Measurements from ENCODE around the gene UBAC1. TPM values are rescaled to one million over a fixed set of nuclear protein-coding genes. Genes with fewer than 3 reads are reported as not detected.

Gene UBAC1, protein sequence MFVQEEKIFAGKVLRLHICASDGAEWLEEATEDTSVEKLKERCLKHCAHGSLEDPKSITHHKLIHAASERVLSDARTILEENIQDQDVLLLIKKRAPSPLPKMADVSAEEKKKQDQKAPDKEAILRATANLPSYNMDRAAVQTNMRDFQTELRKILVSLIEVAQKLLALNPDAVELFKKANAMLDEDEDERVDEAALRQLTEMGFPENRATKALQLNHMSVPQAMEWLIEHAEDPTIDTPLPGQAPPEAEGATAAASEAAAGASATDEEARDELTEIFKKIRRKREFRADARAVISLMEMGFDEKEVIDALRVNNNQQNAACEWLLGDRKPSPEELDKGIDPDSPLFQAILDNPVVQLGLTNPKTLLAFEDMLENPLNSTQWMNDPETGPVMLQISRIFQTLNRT
- 60.6 and 62.8 TPM in 2 replicates for total RNA-seq (2014; rRNA removed; shearing (Covaris generic))

DNA sequence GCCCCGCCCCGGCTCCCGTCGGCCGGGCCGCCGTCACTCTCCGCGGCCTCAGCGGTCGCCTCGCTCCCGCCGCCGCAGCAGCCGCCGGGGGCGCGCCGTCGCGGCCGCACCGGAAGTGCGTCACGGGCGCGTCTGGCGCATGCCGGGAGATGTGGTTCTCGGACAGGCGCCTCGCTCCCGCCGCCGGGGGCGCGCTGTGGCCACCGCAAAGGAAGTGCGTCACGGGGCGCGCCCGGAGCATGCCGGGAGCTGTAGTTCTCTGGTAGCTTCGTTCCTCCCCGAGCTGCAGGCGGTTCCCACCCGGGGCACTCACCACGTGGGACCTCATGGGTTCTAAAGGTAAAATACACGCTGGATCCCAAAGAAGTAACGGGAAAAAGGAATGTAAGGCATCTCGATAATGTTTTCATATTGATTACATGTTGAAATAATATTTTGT is at the start of gene UBAC1:
Gene UBAC1, minus strand, starts transcription at position 97 of the 439 bp plus-strand sequence. CDS start 211 bp downstream, outside the sequence.
- no peaks in the 10 kb centered on the region for H3K36me3 ChIP-seq
- H3K9me3 ChIP-seq (replicated peaks), result no peaks in the 10 kb centered on the region
- peaks cover 6% of the 10 kb centered on the region; the same call in 1 of the 2 replicates for H3K27me3 ChIP-seq
- peaks cover 4% of the 10 kb centered on the region; the same call in 1 of the 2 replicates for H3K4me1 ChIP-seq
- peak; percentile 95 to 96 for DNase-seq
- peak within 1 kb of the TSS; percentile 81 for H3K4me3 ChIP-seq
- peak within 1 kb of the TSS; percentile 16; the same call in 1 of the 2 replicates for H3K27ac ChIP-seq

DNA sequence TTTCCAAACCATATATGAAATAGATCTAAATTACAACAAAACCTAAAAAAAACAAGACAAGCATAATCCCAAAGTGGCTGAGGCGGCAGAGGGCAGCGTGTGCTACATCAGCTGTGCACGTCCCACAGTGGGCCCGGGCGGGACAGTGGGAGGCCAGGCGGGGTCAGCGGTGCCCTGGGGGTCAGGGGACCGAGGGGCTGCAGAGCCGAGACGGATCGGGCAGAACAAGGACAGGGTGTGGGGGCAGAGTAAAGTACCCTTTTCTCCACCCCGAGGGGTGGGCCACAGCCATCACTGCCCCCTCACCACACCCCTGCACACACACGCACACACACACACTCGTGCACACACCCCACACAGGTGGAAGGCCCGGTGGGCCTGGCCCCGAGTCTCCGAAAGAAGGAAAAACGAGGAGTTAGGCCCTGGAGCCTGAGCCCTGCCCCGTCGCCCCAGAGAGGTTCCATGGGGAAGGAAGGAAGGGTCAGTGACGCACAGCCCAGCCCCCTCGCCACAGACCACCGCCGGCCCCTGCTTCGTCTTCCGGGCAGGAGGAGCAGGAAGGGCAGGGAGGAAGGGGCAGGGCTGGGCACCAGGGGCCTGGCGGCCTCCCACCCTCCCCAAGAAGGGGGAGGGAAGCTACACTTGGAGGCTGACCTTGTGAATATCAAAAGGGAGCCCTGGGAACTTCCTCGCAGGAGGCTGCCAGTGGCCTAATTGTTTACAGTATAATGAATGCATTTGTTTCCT is 49.6 kb upstream of the UBAC1 start:
- Histone ChIP-seq H3K9me3 (replicated peaks) (no peaks in the 10 kb centered on the region), H3K27me3 (no peaks in the 10 kb centered on the region), H3K36me3 (no peaks in the 10 kb centered on the region), H3K4me1 (peaks cover 9% of the 10 kb centered on the region; the same call in 1 of the 2 replicates), H3K27ac (no peak overlapping the region), H3K4me3 (no peak overlapping the region)
- no peak for DNase-seq

GRCh38 chr9:136010176-136010575 is 49.0 kb upstream of the UBAC1 start:
- Histone ChIP-seq H3K27ac (no peak overlapping the region), H3K4me1 (peaks cover 9% of the 10 kb centered on the region; the same call in 1 of the 2 replicates), H3K36me3 (no peaks in the 10 kb centered on the region), H3K27me3 (no peaks in the 10 kb centered on the region), H3K4me3 (no peak overlapping the region), H3K9me3 (replicated peaks) (no peaks in the 10 kb centered on the region)
- no peak for DNase-seq

DNA sequence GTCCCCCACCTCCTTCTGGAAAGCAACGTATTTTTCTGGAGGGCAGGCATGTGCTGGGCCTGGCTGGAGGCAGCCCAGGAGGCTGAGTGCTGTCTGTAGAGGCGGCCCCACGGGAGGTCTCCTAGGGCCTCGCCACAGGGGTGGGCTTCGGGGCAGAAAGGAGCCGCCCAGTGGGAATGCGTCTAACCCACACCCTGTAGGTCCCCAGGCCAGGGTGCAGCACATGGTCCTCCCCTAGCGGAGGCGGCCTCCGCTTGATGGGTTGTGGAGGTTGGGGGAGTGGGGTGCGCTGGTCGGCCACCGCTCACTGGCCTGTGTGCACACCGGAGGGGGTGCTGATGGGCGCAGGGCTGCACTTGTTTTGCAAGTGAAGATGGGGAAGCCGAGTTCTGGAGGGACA is 48.3 kb upstream of the UBAC1 start:
- no peaks in the 10 kb centered on the region for H3K9me3 ChIP-seq (replicated peaks)
- H3K4me1 ChIP-seq, result peaks cover 9% of the 10 kb centered on the region; the same call in 1 of the 2 replicates
- no peaks in the 10 kb centered on the region for H3K36me3 ChIP-seq
- DNase-seq, result no peak
- H3K27me3 ChIP-seq, result no peaks in the 10 kb centered on the region
- H3K27ac ChIP-seq, result no peak overlapping the region
- H3K4me3 ChIP-seq, result no peak overlapping the region

DNA sequence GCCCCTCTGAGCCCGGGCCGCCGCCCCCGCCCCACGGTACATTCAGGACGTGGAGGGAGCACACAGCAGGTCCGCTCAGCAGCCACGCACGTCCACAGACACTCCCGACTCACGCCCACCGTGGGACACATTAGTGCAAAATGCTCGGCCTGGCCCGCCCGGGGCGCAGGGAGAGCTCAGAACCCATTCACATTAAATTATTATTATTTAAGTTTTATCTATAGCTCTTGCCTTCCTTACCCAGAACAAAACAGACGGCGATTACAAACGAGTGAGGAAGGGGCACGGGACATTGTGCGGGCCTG is 47.5 kb upstream of the UBAC1 start:
- no peaks in the 10 kb centered on the region for H3K36me3 ChIP-seq
- no peak overlapping the region for H3K4me3 ChIP-seq
- DNase-seq, result no peak
- H3K9me3 ChIP-seq (replicated peaks), result no peaks in the 10 kb centered on the region
- no peak overlapping the region for H3K27ac ChIP-seq
- no peaks in the 10 kb centered on the region for H3K27me3 ChIP-seq
- peaks cover 12% of the 10 kb centered on the region for H3K4me1 ChIP-seq

DNA sequence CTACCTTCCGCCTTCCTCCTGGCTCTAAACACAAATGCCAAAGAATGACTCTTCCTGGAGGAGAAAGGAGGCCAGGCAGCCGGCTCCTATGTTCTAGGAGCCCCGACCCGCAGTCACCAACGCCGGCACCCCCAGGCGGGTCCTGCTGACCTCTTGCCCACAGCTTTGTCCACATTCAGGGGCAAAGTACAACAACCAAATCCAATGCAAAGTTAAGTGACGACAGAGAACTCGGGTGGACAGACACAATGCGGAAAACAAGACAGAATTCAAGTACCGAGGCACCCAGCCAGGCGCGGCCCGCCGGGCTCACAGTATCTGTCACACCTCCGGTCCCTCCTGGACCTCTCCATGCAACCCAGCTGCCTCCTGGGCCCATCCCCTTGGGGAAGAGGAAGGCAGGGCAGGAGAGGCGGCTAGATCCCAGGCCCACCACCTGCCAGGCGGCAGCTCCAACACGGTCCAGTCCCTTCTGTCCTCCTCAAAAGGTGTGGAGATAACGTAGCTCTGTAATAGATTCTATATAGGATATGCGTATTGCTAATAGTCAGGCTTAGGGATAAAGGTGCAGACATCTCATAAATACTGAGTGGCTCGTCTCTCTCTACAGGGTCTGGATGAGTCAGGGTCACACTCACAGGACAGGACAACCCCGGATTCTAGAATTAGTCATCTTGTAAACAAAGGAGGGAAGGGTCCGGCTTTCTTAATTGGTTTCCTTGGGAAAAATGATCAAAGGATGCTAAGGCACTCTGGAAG is 46.9 kb upstream of the UBAC1 start:
- H3K4me3 ChIP-seq, result no peak overlapping the region
- no peaks in the 10 kb centered on the region for H3K9me3 ChIP-seq (replicated peaks)
- no peaks in the 10 kb centered on the region for H3K27me3 ChIP-seq
- no peak overlapping the region for H3K27ac ChIP-seq
- no peak for DNase-seq
- H3K4me1 ChIP-seq, result peaks cover 18% of the 10 kb centered on the region
- no peaks in the 10 kb centered on the region for H3K36me3 ChIP-seq

DNA sequence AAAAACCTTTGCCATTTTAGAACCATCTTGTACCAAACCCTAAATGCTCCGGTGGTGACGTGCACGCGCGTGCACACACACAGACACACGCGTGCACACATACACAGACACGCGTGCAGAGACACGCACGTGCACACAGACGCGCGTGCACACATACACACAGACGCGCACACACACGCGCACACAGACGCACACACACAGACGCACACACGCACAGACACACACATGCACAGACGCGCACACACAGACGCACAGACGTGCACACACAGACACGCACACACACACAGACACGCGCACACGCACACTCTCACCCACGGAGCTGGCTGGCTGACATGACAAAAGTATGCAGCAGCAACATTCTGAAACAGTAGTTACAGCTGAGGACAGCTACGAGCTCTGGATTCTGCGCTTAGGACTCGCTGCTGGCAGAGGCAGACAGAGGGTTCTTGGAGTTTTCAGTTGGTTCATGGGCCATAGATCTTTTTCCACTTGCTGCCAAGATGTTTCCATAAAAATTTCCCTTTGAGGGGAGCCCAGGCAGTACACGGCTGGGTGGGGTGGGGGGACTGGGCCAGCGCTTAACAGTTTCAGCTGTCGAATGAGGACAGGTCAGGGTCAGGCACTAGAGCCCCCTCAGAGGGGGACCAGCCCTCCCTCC is 46.2 kb upstream of the UBAC1 start:
- Histone ChIP-seq H3K27ac (no peak overlapping the region), H3K9me3 (replicated peaks) (no peaks in the 10 kb centered on the region), H3K4me3 (no peak overlapping the region), H3K27me3 (no peaks in the 10 kb centered on the region), H3K36me3 (no peaks in the 10 kb centered on the region), H3K4me1 (peaks cover 20% of the 10 kb centered on the region)
- DNase-seq, result no peak

DNA sequence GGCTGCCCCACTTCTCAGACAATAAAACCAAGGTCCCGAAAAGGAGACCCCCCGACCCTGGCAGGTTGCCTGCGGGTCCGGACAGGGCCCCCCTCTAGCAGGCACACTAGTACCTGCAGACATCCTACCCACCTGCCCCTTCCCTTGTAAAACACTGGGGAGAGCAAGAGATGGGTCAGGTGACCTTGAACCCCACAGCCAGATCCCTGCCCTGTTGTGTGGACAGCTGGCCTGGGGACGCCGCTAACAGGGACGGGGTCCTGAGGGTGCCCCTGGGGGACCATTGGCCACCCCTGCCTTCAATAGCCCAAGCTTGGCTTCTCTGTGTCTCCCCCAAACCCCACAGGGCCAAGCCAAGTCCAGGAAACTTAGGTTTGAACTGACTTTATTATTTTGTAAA is 45.0 kb upstream of the UBAC1 start:
- Histone ChIP-seq H3K4me1 (peaks cover 18% of the 10 kb centered on the region), H3K9me3 (replicated peaks) (no peaks in the 10 kb centered on the region)
- no peak for DNase-seq

GRCh38 chr9:136004712-136005111 is 43.5 kb upstream of the UBAC1 start:
- no peak overlapping the region for H3K27ac ChIP-seq
- no peak for DNase-seq
- H3K4me1 ChIP-seq, result peaks cover 18% of the 10 kb centered on the region
- no peaks in the 10 kb centered on the region for H3K27me3 ChIP-seq
- no peaks in the 10 kb centered on the region for H3K36me3 ChIP-seq
- no peak overlapping the region for H3K4me3 ChIP-seq
- H3K9me3 ChIP-seq (replicated peaks), result no peaks in the 10 kb centered on the region

More for the DNA sequence above, 45.0 kb upstream of the UBAC1 start:
- H3K4me3 ChIP-seq, result no peak overlapping the region
- no peaks in the 10 kb centered on the region for H3K36me3 ChIP-seq
- H3K27ac ChIP-seq, result no peak overlapping the region
- H3K27me3 ChIP-seq, result no peaks in the 10 kb centered on the region

- DNase-seq, result no peak
- Histone ChIP-seq H3K36me3 (no peaks in the 10 kb centered on the region), H3K4me3 (no peak overlapping the region), H3K9me3 (replicated peaks) (no peaks in the 10 kb centered on the region), H3K4me1 (peaks cover 18% of the 10 kb centered on the region), H3K27me3 (no peaks in the 10 kb centered on the region), H3K27ac (no peak overlapping the region)
Measured at GRCh38 chr9:136004219-136004618, 43.0 kb upstream of the UBAC1 start.

GRCh38 chr9:136003411-136004218 is 42.4 kb upstream of the UBAC1 start:
- peak in 1 of 2 experiments; percentile 52 for DNase-seq
- H3K9me3 ChIP-seq (replicated peaks), result no peaks in the 10 kb centered on the region
- H3K36me3 ChIP-seq, result no peaks in the 10 kb centered on the region
- no peak overlapping the region for H3K4me3 ChIP-seq
- H3K27me3 ChIP-seq, result no peaks in the 10 kb centered on the region
- no peak overlapping the region for H3K27ac ChIP-seq
- peaks cover 18% of the 10 kb centered on the region for H3K4me1 ChIP-seq

- Histone ChIP-seq H3K9me3 (replicated peaks) (no peaks in the 10 kb centered on the region), H3K27ac (no peak overlapping the region), H3K36me3 (no peaks in the 10 kb centered on the region), H3K4me3 (no peak overlapping the region), H3K4me1 (peaks cover 18% of the 10 kb centered on the region), H3K27me3 (no peaks in the 10 kb centered on the region)
- DNase-seq, result peak; percentile 72 to 78
Measured at GRCh38 chr9:136002881-136003280, 41.7 kb upstream of the UBAC1 start.

DNA sequence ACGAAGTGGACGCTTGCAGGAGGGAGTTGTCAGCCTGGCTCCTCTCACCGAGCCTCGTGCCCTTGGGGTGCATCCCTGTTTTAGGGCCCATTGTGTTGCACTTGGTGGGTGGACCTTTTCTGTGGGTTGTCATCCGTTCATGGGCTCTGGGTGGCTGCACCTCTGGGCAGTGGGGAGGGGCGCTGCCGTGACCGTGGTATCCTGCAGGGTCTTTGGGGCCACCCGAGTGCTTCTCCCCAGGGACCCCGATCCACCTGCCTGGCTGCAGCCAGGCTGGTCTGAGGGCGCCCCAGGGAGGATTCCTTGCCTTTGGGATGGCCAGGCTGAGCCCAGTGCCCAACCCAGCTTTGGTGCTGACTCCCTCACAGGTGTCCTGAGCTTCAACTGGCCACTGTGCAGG is 41.0 kb upstream of the UBAC1 start:
- no peak overlapping the region for H3K27ac ChIP-seq
- H3K27me3 ChIP-seq, result no peaks in the 10 kb centered on the region
- H3K4me1 ChIP-seq, result peaks cover 18% of the 10 kb centered on the region
- H3K9me3 ChIP-seq (replicated peaks), result no peaks in the 10 kb centered on the region
- H3K4me3 ChIP-seq, result no peak overlapping the region
- H3K36me3 ChIP-seq, result no peaks in the 10 kb centered on the region
- DNase-seq, result no peak

GRCh38 chr9:136001231-136001630 is 40.1 kb upstream of the UBAC1 start:
- DNase-seq, result peak; percentile 73 to 79
- no peaks in the 10 kb centered on the region for H3K36me3 ChIP-seq

More at GRCh38 chr9:136001231-136001630, 40.1 kb upstream of the UBAC1 start:
- Histone ChIP-seq H3K4me3 (no peak overlapping the region), H3K4me1 (peaks cover 18% of the 10 kb centered on the region), H3K27ac (no peak overlapping the region), H3K27me3 (no peaks in the 10 kb centered on the region), H3K9me3 (replicated peaks) (no peaks in the 10 kb centered on the region)

Data from SJCRH30 (cell line).